ENCODE data around the gene CEMIP. TPM values are rescaled to one million over a fixed set of nuclear protein-coding genes. Genes with fewer than 3 reads are reported as not detected.

CEMIP gene
- total and polyA plus RNA-seq, 2 of the 13 experiments (the other 11 are each of a cell fraction or from before 2014, with no cell fraction given): 4.3 to 28.5 TPM

- in situ Hi-C loops (cut with HindIII; ENCODE audit: extremely low pct_ligation_motif_present, low pct_unique_long_range_greater_than_20kb) (no loop called here), intact Hi-C loops (cut with micrococcal nuclease; ENCODE audit: unreplicated experiment) (no loop called here)
- Histone ChIP-seq H3K4me2 (ENCODE audit: low read depth, low read length) (no peak overlapping the region), H3K27ac (ENCODE audit: extremely low read length, insufficient read depth, low read length) (no peak overlapping the region), H3K27me3 (ENCODE audit: control insufficient read depth in 1 of 2, insufficient read depth in 2 of 2, low read length in 2 of 2) (no peaks in the 10 kb centered on the region), H3K9me3 (ENCODE audit: low read length) (no peaks in the 10 kb centered on the region), H3K4me3 (replicated peaks in 1 of 3; ENCODE audit: insufficient read depth in 1 of 3, low read depth in 2 of 3, low read length in 3 of 3) (no peak overlapping the region), H3K79me2 (ENCODE audit: insufficient read depth, low read length) (no peaks in the 10 kb centered on the region), H2AFZ (ENCODE audit: low read length) (no peak overlapping the region), H3K36me3 (replicated peaks in 1 of 2; ENCODE audit: control insufficient read depth in 1 of 2, insufficient read depth in 2 of 2, low read length in 2 of 2) (peaks cover 33 to 62% of the 10 kb centered on the region in 2 experiments), H4K20me1 (ENCODE audit: insufficient read depth, low read length) (0 out of 2 replicates have a peak, but pooled peaks cover 2% of the 10 kb centered on the region), H3K4me1 (ENCODE audit: insufficient read depth, low read length) (peaks cover 25% of the 10 kb centered on the region), H3K9ac (ENCODE audit: insufficient read depth, low read depth, low read length) (no peak overlapping the region)
- WGBS (ENCODE audit: low lambda C conversion rate): 92% methylated on average over 5 of the region's 5 CpGs
- BruUV-seq (replicated peaks): no TSS peak
- ChIA-PET POLR2A (interaction anchor here (0.9 kb wide), 2 partner anchors 18 to 19 kb away, joined by 3 read pairs; no protein-coding TSS in a partner anchor), CTCF (ENCODE audit: low intra/inter-chr PET ratio, low total read pairs) (no interaction called here)
- no peak for DNase-seq (ENCODE audit: low spot score)
- no peak for ATAC-seq
- TF ChIP-seq ZGPAT (CRISPR knock-in tag; IDR thresholded peaks at IDR 0.05) (no peak), ZNF652 (CRISPR knock-in tag; IDR thresholded peaks at IDR 0.05; ENCODE audit: borderline replicate concordance, low read depth) (no peak), NPAS2 (CRISPR knock-in tag; IDR thresholded peaks at IDR 0.05; ENCODE audit: borderline replicate concordance) (no peak), ZNF546 (CRISPR knock-in tag; conservative IDR thresholded peaks at IDR 0.05) (no peak), TFE3 (CRISPR knock-in tag; IDR thresholded peaks at IDR 0.05) (no peak), U2AF1 (optimal IDR thresholded peaks at IDR 0.05; ENCODE audit: low read depth, low read length) (no peak), ISX (CRISPR knock-in tag; conservative IDR thresholded peaks at IDR 0.05) (no peak), ZNF850 (CRISPR knock-in tag; conservative IDR thresholded peaks at IDR 0.05) (no peak), ZNF570 (CRISPR knock-in tag; IDR thresholded peaks at IDR 0.05; ENCODE audit: borderline replicate concordance) (no peak), ETS1 (CRISPR knock-in tag; IDR thresholded peaks at IDR 0.05) (no peak), NAIF1 (CRISPR knock-in tag; IDR thresholded peaks at IDR 0.05; ENCODE audit: borderline replicate concordance) (no peak), AGO1 (IDR thresholded peaks at IDR 0.05; ENCODE audit: low read depth, low read length, poor library complexity, severe bottlenecking) (no peak), BRD4 (CRISPR knock-in tag; IDR thresholded peaks at IDR 0.05) (no peak), ZNF703 (CRISPR knock-in tag; IDR thresholded peaks at IDR 0.05; ENCODE audit: borderline replicate concordance) (no peak), SP140L (CRISPR knock-in tag; IDR thresholded peaks at IDR 0.05; ENCODE audit: borderline replicate concordance) (no peak)
- FAIRE-seq: no peak
Measured at GRCh38 chr15:80785811-80786354, 6.7 kb downstream of the CEMIP start.
